ENCODE measurements around the gene CAPN12.

CAPN12 gene

DNA sequence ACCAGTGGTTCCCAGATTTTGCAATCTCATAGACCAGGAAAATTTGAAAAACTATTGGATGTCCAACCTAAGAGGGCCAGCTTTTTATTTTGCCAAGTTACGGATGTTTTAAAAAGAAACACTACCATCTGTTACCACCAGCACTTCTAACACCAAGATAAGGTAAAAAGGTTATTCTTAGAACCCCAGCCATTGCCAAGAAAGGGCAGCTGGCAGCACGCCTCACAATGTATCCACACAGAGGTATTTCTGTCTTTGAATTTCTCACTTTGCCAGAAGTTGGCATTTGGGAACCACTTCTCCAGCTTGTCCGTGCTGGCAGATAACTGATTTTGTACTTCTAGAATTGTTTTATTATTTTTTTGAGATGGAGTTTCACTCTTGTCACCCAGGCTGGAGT lies 28.7 kb downstream of the CAPN12 start:
- no peak for DNase-seq (ENCODE audit: low read depth)
- no peak overlapping the region for H3K4me3 ChIP-seq (ENCODE audit: low read depth, low read length)
- TF ChIP-seq, protein P1, sequence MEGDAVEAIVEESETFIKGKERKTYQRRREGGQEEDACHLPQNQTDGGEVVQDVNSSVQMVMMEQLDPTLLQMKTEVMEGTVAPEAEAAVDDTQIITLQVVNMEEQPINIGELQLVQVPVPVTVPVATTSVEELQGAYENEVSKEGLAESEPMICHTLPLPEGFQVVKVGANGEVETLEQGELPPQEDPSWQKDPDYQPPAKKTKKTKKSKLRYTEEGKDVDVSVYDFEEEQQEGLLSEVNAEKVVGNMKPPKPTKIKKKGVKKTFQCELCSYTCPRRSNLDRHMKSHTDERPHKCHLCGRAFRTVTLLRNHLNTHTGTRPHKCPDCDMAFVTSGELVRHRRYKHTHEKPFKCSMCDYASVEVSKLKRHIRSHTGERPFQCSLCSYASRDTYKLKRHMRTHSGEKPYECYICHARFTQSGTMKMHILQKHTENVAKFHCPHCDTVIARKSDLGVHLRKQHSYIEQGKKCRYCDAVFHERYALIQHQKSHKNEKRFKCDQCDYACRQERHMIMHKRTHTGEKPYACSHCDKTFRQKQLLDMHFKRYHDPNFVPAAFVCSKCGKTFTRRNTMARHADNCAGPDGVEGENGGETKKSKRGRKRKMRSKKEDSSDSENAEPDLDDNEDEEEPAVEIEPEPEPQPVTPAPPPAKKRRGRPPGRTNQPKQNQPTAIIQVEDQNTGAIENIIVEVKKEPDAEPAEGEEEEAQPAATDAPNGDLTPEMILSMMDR (IDR thresholded peaks at IDR 0.05; ENCODE audit: low read depth, low read length, missing control alignments): no peak

GRCh38 chr19:38714354-38714778 lies 29.9 kb downstream of the CAPN12 start:
- no peak overlapping the region for H3K4me3 ChIP-seq (ENCODE audit: low read depth, low read length)
- no peak for DNase-seq (ENCODE audit: low read depth)
- TF ChIP-seq, protein P1 (IDR thresholded peaks at IDR 0.05; ENCODE audit: low read depth, low read length, missing control alignments): no peak

- TF ChIP-seq, protein P1 (IDR thresholded peaks at IDR 0.05; ENCODE audit: low read depth, low read length, missing control alignments): no peak
Measured at GRCh38 chr19:38713865-38714264, 30.4 kb downstream of the CAPN12 start.

DNA sequence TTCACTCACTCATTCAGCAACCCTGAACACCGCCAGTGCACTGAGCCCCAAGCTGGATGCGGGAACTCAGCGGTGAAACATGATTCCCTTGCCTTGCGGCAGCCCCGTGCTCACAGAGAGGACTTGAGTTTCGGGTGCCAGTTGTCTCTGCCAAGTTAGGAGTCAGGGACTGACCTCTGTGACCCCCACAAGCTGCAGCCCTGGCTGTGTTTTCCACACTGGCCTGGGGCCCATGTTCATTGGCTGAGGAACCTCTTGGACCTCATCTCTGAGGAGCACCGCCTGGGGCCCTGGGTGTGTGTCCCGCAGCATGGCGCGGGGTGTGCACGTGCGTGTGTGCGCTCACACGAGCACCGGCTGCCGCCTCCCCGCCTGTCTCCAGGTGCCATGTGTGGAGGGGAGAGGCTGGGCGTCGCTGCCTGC lies 31.0 kb downstream of the CAPN12 start:
- DNase-seq (ENCODE audit: low read depth): no peak
- TF ChIP-seq, protein P1 (IDR thresholded peaks at IDR 0.05; ENCODE audit: low read depth, low read length, missing control alignments): no peak
- no peak overlapping the region for H3K4me3 ChIP-seq (ENCODE audit: low read depth, low read length)

More at GRCh38 chr19:38713865-38714264, 30.4 kb downstream of the CAPN12 start:
- no peak overlapping the region for H3K4me3 ChIP-seq (ENCODE audit: low read depth, low read length)
- DNase-seq (ENCODE audit: low read depth): no peak

DNA sequence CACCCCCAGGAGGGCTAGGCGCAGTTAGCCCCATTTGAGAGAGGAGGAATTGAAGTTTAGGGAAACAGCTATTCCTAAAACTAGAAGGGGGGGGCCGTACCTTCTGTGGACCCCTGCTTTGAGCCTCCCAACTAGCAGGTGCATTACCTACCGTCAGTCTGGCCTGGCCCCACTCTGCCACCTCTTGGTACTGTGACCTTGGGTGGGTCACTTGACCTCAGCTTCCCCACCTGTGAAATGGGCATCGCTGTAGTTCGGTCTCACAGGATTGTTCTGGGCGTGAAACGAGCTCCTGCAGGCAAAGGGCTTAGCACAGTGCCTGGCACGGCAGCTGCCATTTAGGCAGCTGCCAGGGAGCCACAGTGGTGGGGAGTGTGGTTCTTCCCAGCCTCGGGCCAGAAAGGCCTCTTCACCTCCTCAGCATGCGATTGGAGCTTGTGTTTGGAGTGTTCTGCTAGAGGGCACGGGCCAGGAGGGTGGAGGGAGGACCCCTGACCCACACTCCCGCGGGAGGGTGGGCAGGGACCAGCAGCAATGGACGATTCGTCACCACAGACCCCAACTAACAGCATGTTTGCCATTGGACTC lies 32.0 kb downstream of the CAPN12 start:
- no peak overlapping the region for H3K4me3 ChIP-seq (ENCODE audit: low read depth, low read length)
- DNase-seq (ENCODE audit: low read depth): no peak
- TF ChIP-seq, protein P1 (IDR thresholded peaks at IDR 0.05; ENCODE audit: low read depth, low read length, missing control alignments): no peak

- no peak overlapping the region for H3K4me3 ChIP-seq (ENCODE audit: low read depth, low read length)
- TF ChIP-seq, protein P1 (IDR thresholded peaks at IDR 0.05; ENCODE audit: low read depth, low read length, missing control alignments): no peak
- no peak for DNase-seq (ENCODE audit: low read depth)
Measured at GRCh38 chr19:38711726-38712153, 32.5 kb downstream of the CAPN12 start.

Data from GM12864 (cell line).